GM19467 (cell line): ENCODE measurements around the gene ENC1.
A peak's percentile ranks its signal among the peaks of the same experiment; 100 is the strongest.

Source experiments
- ATAC-seq: cut with Tn5 transposase; IDR thresholded peaks from one replicate; pipeline ENCODE4 v1.9.1; 2021; ENCODE audit warnings: mild to moderate bottlenecking, moderate library complexity; ENCODE audit not compliant: unreplicated experiment

The ENC1 gene

GRCh38 chr5:74657165-74657564 is 16.6 kb upstream of the ENC1 start:
- ATAC-seq: no peak

DNA sequence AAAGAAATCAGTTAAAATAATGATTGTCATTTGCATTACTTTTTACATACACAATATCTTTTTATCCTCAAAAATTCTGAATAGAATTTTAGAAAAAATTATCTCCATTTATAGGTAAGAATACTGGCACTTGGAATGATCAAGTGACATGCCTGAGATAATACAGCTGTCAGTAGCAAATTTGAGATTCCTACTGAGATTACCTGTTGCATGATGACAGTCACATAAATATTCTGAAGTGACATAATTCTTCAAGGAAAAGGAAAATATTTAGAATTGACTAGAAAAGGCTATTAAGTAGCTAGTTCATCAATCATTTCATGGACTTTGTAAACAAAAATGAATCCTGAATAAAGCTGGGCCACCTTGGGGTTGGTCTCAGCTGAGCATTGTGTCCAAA is 15.2 kb upstream of the ENC1 start:
- ATAC-seq: no peak

DNA sequence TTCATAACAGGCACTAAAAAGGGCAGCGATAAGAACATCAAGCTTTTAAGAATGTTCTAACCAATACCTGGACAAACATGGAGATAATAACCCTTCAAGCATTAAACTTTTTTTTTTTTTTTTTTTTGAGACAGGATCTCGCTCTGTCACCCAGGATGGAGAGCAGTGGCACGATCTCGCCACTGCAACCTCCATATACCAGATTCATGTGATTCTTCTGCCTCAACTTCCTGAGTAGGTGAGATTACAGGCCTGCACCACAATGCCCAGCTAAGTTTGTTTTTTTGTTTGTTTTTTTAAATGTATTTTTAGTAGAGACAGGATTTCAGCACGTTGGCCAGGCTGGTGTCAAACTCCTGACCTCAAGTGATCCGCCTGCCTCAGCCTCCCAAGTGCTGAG is 14.7 kb upstream of the ENC1 start:
- ATAC-seq: no peak

DNA sequence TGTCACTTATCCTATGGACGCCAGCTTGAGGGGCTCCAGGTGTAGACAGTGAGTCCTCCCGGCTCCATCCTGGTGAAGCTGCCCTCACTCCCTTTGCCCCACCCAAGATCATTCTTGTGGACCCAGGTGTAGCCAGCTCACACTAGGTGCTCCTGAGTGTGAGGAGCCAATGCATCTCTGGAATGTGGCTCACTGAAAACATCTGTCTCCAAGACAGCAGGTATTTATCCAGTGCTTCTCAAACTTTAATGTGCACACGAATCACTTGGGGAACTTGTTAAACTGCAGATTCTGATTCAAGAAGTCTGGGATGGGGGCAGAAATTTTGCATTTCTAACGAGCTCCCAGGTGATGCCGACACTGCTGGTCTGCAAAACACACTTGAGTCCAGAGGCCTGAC is 13.5 kb upstream of the ENC1 start:
- no peak for ATAC-seq

DNA sequence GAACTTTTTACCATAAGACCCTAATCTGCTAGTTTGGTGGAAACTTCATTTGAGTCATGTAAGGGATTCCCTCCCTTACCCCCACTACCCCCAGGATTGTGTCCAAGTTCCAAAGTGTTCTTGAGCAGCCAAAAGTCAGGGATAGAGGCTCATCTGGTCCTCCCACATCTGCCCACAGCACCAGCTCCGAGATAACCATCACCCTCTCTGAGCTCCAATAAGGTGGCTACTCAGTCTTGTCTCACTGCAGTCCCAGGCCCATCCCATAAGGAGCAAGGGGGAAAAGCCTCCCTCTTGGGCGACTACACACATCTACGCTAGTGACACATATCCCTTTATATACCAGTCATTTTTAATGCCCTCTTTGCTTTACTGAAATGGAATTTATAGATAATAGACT is 12.0 kb upstream of the ENC1 start:
- no peak for ATAC-seq

GRCh38 chr5:74651710-74652109 is 11.2 kb upstream of the ENC1 start:
- ATAC-seq: no peak

GRCh38 chr5:74649421-74649973 is 9.0 kb upstream of the ENC1 start:
- ATAC-seq: no peak

DNA sequence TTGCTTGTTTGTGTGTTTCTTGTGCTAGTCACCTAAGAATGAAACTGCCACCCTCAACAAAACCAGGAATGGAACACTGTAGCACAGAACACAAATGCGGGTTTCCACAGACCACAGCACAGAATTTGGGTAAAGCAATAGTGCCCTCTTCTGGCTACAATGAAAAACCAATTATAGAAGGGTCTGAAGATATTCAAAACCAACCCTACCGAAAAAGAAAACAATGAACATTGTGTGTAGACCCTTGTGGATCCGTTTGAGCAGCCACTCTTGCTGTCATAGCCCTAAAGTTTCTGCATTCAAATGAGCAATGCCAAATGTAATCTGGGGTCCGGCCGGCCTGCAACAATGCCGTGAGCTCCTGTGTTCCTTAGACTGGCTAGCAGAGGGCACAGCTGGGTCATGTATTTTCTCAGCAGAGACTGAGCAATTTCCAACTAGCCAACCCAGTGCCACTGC is 8.3 kb upstream of the ENC1 start:
- no peak for ATAC-seq

- no peak for ATAC-seq
Observed at GRCh38 chr5:74647096-74647495, 6.6 kb upstream of the ENC1 start.

- ATAC-seq: no peak
Observed at GRCh38 chr5:74643111-74643562, 2.6 kb upstream of the ENC1 start.

GRCh38 chr5:74642543-74642863 is 2.0 kb upstream of the ENC1 start:
- ATAC-seq: no peak

DNA sequence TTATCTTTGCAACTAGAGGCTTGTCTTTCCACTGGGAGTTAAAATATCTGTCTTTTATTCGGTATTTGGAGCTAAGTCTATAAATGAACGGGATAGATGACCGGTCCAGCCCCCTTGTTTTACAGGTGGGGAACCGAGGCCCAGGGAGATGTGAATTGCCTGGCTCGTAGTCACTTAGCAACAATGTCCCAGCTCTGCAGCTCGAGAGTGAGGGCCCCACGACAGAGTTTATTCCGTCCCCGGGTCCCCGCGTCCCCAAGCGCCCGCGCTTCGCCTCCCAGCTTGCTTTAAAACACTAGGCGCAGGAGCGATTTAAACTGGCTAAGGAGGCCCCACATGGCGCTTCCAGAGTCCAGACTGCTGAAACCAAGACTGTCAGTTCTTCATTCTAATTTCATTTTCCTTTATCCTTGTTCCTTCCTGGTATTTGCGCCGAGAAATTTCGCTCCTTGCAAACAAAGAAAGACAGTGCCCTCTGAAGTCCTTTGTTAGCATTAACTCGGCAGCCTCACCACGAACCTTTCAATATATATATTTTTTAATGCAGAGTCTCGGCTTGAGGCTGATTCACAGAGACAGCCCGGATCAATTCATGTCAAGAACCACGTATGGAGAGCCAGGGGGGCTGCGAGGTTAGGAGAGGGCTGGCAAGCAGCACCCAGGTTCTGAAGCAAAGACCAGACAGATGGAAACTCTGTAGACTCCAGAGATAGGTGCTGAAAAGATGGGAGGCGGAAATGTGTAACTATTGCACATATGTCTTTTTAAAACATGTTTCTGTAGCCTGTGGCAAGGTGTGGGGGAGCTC is 1.4 kb upstream of the ENC1 start:
- ATAC-seq: no peak

DNA sequence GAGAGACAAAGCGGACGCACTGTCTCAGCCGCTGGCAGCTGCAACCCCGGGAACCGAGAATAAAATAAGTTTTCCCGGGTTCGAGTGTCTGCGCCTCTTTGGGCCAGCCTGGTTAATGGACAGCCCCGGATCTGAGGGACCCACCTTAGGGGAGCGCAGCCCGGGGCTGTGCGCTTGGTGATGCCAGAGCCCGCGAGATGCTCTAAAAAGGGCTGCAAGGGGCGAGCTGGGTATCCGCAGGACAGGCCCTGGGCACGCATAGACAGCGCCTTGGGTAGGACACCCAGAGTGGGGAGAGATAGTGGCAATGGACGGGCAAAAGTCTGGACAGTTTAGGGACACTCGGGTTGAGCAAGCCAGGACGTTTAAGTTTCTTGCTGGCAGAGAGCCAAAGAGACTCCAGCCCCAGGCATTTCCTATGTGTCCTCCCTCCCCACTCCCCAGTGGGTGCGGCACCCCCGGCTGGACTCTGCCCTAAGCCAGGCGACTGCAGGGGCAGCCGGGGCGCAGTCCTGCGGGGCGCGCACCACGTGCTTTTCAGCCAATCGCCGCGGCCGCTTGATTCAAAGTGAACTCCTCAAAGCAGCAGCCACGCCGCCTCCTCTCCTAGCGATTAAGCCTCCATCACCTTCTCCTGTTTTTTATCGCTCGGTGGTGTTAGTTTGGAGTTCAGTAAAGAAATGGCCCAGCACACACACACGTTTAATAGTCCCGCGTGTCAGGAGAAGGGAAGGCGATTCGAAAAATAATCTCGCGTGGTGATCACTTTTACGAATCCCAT is 616 bp upstream of the ENC1 start:
- peak; percentile 12 for ATAC-seq

GRCh38 chr5:74639807-74640449 is 600 bp downstream of the ENC1 start:
- peak; percentile 16 for ATAC-seq

DNA sequence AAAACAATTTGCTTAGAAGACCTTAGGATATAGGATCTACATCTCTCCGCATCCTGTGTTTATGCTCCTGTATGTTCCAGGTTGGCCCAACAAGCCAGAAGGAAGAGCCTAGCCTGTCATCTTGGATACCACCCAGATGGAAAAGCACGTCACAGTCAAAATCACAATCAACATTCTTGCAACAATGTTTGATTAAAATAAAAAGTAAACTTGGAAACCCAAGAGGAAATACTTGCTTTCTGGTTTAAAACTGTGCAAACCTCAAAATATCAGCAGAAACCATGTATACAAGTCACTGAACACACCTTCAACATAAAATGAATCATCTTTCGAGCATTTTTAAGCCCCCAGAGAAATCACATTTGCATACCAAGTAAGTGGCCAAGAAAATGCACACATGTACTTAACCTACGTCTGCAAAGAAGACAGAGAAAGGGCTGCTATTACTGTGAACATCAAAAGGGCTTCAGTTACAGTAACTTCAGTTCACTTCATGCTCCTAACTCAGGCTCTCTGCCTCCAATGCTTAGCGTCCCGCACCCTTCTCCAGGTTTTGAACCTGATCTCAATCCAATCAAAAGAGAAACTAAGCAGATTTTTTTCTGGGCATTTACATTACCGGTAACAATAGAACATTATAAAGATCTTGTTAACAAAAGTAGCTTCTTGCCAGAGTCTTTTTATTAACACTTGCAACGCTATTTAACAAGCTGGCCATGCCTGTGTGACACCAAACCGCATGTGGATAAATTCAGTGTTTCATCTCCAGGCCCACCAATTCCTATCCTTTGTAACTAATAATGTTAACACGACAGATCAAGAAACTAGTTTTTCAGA is 1.3 kb downstream of the ENC1 start:
- ATAC-seq: peak; percentile 26

- ATAC-seq: no peak
Observed at GRCh38 chr5:74638544-74638969, 2.0 kb downstream of the ENC1 start.

GRCh38 chr5:74636552-74636951 is 4.0 kb downstream of the ENC1 start:
- ATAC-seq: no peak

DNA sequence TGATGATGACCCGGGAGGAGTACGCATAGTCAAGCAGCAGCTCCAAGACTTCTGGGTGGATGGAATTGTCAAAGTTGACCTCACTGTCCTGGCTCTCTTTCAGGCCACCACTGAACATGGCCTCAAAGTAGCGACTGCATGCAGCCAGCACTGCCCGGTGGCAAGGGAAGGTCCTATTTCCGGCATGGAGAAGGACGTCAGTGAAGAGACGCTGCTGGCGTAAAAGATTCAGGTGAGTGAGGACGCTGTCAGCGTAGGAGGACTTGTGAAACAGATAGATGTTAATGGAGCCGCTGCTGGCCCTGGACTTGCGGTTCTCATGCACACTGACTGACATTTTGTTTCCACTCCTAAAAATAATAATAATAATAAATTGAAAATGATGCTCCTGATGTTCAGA is 4.4 kb downstream of the ENC1 start:
- ATAC-seq: no peak

- ATAC-seq: no peak
Observed at GRCh38 chr5:74634611-74635286, 5.8 kb downstream of the ENC1 start.

- no peak for ATAC-seq
Observed at GRCh38 chr5:74633695-74634094, 6.8 kb downstream of the ENC1 start.
